GM19239 (cell line): Measurements from ENCODE around the gene PIK3C2G.

Source experiments
- DNase-seq: peaks from one replicate; pipeline ENCODE4 v3.0.0; 2011; ENCODE audit warnings: low spot score; ENCODE audit not compliant: insufficient read length
- FAIRE-seq: peaks from 2 replicates; lab custom pipeline; 2011; peaks lifted over from hg19 to GRCh38; lab: Jason Lieb, UNC

The PIK3C2G gene

GRCh38 chr12:18402872-18403611 lies 141.7 kb downstream of the PIK3C2G start:
- no peak for FAIRE-seq

GRCh38 chr12:18411453-18411852 lies 150.1 kb downstream of the PIK3C2G start:
- no peak for FAIRE-seq
- no peak for DNase-seq

More at GRCh38 chr12:18402872-18403611, 141.7 kb downstream of the PIK3C2G start:
- no peak for DNase-seq

GRCh38 chr12:18414671-18415070 lies 153.4 kb downstream of the PIK3C2G start:
- FAIRE-seq = no peak
- DNase-seq = no peak

- DNase-seq = no peak
- FAIRE-seq = no peak
Measured at GRCh38 chr12:18415227-18415626, 153.9 kb downstream of the PIK3C2G start.

GRCh38 chr12:18416412-18416811 lies 155.1 kb downstream of the PIK3C2G start:
- no peak for FAIRE-seq

GRCh38 chr12:18419311-18419710 lies 158.0 kb downstream of the PIK3C2G start:
- DNase-seq = no peak
- no peak for FAIRE-seq

More at GRCh38 chr12:18416412-18416811, 155.1 kb downstream of the PIK3C2G start:
- no peak for DNase-seq

- DNase-seq = no peak
Measured at GRCh38 chr12:18421867-18422266, 160.5 kb downstream of the PIK3C2G start.

GRCh38 chr12:18422871-18423270 lies 161.6 kb downstream of the PIK3C2G start:
- no peak for FAIRE-seq
- no peak for DNase-seq

More at GRCh38 chr12:18421867-18422266, 160.5 kb downstream of the PIK3C2G start:
- FAIRE-seq = no peak

- no peak for DNase-seq
- no peak for FAIRE-seq
Measured at GRCh38 chr12:18424857-18425256, 163.5 kb downstream of the PIK3C2G start.

GRCh38 chr12:18427520-18427919 lies 166.2 kb downstream of the PIK3C2G start:
- no peak for DNase-seq
- FAIRE-seq = no peak

GRCh38 chr12:18428416-18428815 lies 167.1 kb downstream of the PIK3C2G start:
- no peak for DNase-seq
- no peak for FAIRE-seq

GRCh38 chr12:18429366-18429765 lies 168.0 kb downstream of the PIK3C2G start:
- DNase-seq (no peak), FAIRE-seq (no peak)

GRCh38 chr12:18430425-18431048 lies 169.2 kb downstream of the PIK3C2G start:
- FAIRE-seq (no peak), DNase-seq (no peak)

- FAIRE-seq (no peak), DNase-seq (no peak)
Measured at GRCh38 chr12:18431771-18432170, 170.5 kb downstream of the PIK3C2G start.

GRCh38 chr12:18432206-18432605 lies 170.9 kb downstream of the PIK3C2G start:
- DNase-seq (no peak), FAIRE-seq (no peak)

- FAIRE-seq = no peak
- no peak for DNase-seq
Measured at GRCh38 chr12:18436170-18436569, 174.9 kb downstream of the PIK3C2G start.

GRCh38 chr12:18439541-18439940 lies 178.2 kb downstream of the PIK3C2G start:
- no peak for DNase-seq
- no peak for FAIRE-seq

GRCh38 chr12:18443768-18444437 lies 182.6 kb downstream of the PIK3C2G start:
- DNase-seq (no peak), FAIRE-seq (no peak)

GRCh38 chr12:18446061-18446644 lies 184.8 kb downstream of the PIK3C2G start:
- no peak for FAIRE-seq
- DNase-seq = no peak

GRCh38 chr12:18454330-18454729 lies 193.0 kb downstream of the PIK3C2G start:
- FAIRE-seq = no peak
- DNase-seq = no peak

GRCh38 chr12:18456344-18456743 lies 195.0 kb downstream of the PIK3C2G start:
- DNase-seq (no peak), FAIRE-seq (no peak)
